GM12864 (cell line): ENCODE results near the gene C1QA.

Experiments used
- DNase-seq: peaks from one replicate; pipeline ENCODE4 v3.0.0-alpha.2; 2011; ENCODE audit warnings: low read depth
- H3K4me3 ChIP-seq: 2 replicates; pipeline ENCODE4 v1.5.1; 2011; ENCODE audit warnings: mild to moderate bottlenecking, low read depth, low read length, control low read depth
- TF ChIP-seq, protein P1 (sequence below): IDR thresholded peaks from 2 replicates; pipeline ENCODE4 v1.5.1; 2011; ENCODE audit warnings: low read depth, mild to moderate bottlenecking, moderate library complexity, low read length, control low read depth, inconsistent platforms; ENCODE audit errors: missing control alignments

The C1QA gene

DNA sequence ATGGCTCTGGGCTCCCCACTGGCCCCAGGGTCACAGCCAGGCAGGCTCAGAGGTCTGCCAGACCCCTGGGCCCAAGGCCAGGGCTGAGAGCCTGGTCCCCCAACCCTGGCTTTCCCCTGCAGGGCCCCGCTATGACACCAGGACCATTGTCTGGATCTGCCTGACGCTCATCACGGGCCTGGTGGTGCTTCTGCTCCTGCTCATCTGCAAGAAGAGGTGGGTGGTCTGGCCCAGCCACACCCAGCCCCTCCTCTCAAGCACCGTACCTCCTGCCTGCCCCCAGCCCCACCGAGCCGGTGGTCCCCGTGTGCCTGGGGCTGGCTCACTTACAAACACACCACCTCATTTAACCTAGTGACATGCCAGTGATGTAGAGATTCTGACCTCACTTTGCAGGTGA lies 41.3 kb upstream of the C1QA start:
- no peak overlapping the region for H3K4me3 ChIP-seq
- no peak for DNase-seq
- TF ChIP-seq, protein P1, sequence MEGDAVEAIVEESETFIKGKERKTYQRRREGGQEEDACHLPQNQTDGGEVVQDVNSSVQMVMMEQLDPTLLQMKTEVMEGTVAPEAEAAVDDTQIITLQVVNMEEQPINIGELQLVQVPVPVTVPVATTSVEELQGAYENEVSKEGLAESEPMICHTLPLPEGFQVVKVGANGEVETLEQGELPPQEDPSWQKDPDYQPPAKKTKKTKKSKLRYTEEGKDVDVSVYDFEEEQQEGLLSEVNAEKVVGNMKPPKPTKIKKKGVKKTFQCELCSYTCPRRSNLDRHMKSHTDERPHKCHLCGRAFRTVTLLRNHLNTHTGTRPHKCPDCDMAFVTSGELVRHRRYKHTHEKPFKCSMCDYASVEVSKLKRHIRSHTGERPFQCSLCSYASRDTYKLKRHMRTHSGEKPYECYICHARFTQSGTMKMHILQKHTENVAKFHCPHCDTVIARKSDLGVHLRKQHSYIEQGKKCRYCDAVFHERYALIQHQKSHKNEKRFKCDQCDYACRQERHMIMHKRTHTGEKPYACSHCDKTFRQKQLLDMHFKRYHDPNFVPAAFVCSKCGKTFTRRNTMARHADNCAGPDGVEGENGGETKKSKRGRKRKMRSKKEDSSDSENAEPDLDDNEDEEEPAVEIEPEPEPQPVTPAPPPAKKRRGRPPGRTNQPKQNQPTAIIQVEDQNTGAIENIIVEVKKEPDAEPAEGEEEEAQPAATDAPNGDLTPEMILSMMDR: no peak

DNA sequence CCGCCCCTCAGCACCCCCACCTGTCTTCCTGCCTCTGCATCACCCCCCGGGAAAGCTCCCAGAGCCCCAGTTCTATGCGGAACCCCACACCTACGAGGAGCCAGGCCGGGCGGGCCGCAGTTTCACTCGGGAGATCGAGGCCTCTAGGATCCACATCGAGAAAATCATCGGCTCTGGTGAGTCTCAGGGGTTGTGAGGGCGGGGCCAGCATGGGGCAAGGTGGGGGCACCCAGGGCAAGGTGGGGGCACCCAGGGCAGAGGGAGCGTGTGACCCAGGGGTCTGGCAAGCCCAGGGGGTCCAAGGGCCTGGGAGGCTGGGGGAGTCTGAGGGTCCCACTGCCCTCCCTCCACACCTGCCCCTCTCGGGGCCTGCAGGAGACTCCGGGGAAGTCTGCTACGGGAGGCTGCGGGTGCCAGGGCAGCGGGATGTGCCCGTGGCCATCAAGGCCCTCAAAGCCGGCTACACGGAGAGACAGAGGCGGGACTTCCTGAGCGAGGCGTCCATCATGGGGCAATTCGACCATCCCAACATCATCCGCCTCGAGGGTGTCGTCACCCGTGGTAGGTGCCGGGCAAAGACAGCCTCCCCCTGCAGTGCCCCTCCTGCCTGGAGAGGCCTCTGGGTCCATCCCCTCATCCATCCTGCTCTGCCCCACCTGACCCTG lies 39.0 kb upstream of the C1QA start:
- DNase-seq: no peak
- no peak overlapping the region for H3K4me3 ChIP-seq
- TF ChIP-seq, protein P1: no peak

DNA sequence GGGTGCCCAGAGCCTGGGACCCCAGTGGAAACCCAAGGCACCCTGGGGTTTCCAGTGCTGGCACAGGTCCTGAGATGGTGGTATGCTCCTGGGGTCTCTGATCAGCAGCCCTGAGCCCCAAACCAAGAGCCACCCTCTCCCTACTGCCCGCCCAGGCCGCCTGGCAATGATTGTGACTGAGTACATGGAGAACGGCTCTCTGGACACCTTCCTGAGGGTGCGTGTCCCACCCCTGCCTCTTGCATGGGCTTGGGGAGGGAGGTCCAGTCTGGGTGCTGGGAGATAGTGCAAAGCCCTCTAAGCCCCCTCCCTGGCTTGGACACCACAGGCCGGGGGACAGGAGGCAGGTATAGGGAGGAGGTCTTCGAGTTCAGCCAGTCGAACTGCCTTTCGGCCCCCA lies 38.4 kb upstream of the C1QA start:
- no peak for DNase-seq
- H3K4me3 ChIP-seq: no peak overlapping the region
- TF ChIP-seq, protein P1: no peak

DNA sequence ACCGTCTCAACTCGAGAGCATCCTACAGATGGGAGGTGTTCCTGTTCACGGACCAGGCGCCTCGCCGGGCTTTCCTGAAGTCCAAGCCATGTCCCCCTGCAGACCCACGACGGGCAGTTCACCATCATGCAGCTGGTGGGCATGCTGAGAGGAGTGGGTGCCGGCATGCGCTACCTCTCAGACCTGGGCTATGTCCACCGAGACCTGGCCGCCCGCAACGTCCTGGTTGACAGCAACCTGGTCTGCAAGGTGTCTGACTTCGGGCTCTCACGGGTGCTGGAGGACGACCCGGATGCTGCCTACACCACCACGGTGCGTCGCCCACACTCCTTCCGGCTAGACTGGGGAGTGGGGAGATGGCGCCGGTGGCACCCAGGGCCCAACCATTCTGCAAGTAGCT lies 37.7 kb upstream of the C1QA start:
- DNase-seq: no peak
- no peak overlapping the region for H3K4me3 ChIP-seq
- TF ChIP-seq, protein P1: no peak

DNA sequence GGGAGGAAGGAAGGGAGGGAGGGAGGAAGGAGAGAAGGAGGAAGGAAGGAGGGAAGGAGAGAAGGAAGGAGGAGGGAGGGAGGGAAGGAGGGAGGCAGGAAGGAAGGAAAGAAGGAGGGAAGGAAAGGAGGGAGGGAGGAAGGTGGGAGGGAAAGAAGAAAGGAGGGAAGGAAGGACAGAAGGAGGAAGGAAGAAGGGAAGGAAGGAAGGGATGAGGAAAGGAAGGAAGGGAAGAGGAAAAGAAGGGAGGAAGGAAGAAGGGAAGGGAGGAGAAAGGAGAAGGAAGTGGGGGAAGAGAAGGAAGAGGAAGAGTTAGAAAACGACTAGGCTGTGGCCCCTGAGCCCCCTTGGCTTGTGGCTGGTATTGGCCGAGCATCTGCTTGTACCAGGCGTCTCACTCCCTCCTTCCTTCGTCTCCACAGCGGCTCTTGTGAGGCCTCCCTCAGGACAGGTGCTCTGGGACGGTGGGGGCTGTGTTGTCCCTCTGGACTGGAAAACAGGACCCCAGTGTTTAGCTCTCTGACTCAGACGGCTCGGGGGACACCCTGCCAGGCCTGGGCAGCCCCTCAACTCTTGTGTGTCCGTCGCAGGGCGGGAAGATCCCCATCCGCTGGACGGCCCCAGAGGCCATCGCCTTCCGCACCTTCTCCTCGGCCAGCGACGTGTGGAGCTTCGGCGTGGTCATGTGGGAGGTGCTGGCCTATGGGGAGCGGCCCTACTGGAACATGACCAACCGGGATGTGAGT lies 36.2 kb upstream of the C1QA start:
- TF ChIP-seq, protein P1: no peak
- H3K4me3 ChIP-seq: no peak overlapping the region
- DNase-seq: no peak

DNA sequence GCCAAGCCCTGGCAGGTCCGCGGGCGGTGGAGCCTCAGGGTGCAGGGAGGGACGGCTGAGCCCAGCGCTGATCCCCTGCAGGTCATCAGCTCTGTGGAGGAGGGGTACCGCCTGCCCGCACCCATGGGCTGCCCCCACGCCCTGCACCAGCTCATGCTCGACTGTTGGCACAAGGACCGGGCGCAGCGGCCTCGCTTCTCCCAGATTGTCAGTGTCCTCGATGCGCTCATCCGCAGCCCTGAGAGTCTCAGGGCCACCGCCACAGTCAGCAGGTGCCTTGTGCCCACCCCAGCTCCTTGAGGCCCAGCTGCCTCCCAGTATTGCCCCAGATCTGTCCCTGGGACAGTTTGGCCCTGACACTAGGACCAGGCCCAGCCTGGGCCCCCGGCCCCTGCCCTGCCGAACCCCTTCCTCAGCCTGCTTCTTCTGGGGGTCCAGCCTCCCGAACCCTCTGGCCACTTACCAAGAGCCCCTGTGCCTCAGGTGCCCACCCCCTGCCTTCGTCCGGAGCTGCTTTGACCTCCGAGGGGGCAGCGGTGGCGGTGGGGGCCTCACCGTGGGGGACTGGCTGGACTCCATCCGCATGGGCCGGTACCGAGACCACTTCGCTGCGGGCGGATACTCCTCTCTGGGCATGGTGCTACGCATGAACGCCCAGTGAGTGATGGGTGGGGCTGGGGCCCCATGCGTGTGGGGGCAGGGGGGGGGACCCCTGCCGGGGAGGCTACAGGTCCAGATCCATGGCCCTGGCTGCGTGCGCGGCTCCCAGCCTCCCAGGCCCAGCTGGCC lies 35.4 kb upstream of the C1QA start:
- TF ChIP-seq, protein P1: no peak
- no peak overlapping the region for H3K4me3 ChIP-seq
- DNase-seq: no peak
